Measurements from ENCODE around the gene AEBP2. TPM values are rescaled to one million over a fixed set of nuclear protein-coding genes. Genes with fewer than 3 reads are reported as not detected.

The AEBP2 gene
- total and polyA plus RNA-seq, 9 of the 15 experiments (the other 6 are each of a cell fraction or from before 2014, with no cell fraction given): 5.7 to 43.7 (median 10.3) TPM

DNA sequence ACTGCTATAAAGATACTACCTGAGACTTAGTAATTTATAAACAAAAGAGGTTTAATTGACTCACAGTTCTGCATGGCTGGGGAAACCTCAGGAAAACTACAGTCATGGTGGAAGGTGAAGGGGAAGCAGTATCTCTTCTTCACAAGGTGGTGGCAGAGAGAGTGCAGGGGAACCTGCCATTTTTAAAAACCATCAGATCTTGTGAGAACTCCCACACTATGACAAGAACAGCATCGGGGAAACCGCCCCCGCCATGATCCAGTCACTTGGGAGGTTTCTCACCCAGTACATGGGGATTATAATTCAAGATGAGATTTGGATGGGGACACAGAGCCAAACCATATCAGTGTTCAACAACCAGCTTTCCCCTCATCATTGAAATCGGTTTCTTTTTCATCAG is 49.9 kb downstream of the AEBP2 start:
- 64% methylated on average over 4 of the region's 4 CpGs for WGBS (ENCODE audit: insufficient coverage, low coverage, missing lambda C conversion rate)
- Histone ChIP-seq H2AFZ (ENCODE audit: low read depth, low read length) (no peak overlapping the region), H3K27me3 (ENCODE audit: control insufficient read depth in 2 of 2, insufficient read depth in 2 of 2, low read length in 2 of 2) (no peaks in the 10 kb centered on the region), H4K20me1 (replicated peaks; ENCODE audit: control insufficient read depth, insufficient read depth, low read length) (no peaks in the 10 kb centered on the region), H3K27ac (ENCODE audit: extremely low read depth, low read depth, low read length) (no peak overlapping the region), H3K9me1 (ENCODE audit: control insufficient read depth, insufficient read depth, low read length) (no peaks in the 10 kb centered on the region), H3K4me3 (no peak overlapping the region), H3K4me1 (replicated peaks in 1 of 2; ENCODE audit: control insufficient read depth in 2 of 2, insufficient read depth in 2 of 2, low read length in 2 of 2) (no peaks in the 10 kb centered on the region; a peak in 1 of 5 replicates), H3K9ac (ENCODE audit: insufficient read depth in 1 of 2, low read depth in 2 of 2, low read length in 2 of 2) (no peak overlapping the region), H3K36me3 (ENCODE audit: control insufficient read depth, insufficient read depth, low read length) (peaks cover 13% of the 10 kb centered on the region; the same call in 1 of the 3 replicates), H3K9me3 (replicated peaks; ENCODE audit: control insufficient read depth, insufficient read depth, low read depth, low read length) (no peaks in the 10 kb centered on the region), H3K4me2 (ENCODE audit: insufficient read depth, low read length) (no peak overlapping the region), H3K79me2 (ENCODE audit: control insufficient read depth, insufficient read depth, low read length) (peaks cover 57% of the 10 kb centered on the region)
- no peak for TF ChIP-seq ZNF778 (CRISPR knock-in tag; IDR thresholded peaks at IDR 0.05)
- TF ChIP-seq BRCA1 (IDR thresholded peaks at IDR 0.05): no peak
- TF ChIP-seq BRCA1 (CRISPR knock-in tag; IDR thresholded peaks at IDR 0.05): no peak
- 0 out of 2 replicates have a peak, but pooled peaks have one; percentile 32 for TF ChIP-seq EGR1 (conservative IDR thresholded peaks at IDR 0.05)
- in situ Hi-C loops (cut with MboI) (no loop called here), intact Hi-C loops (cut with micrococcal nuclease) (no loop called here)
- no peak for DNase-seq (ENCODE audit: extremely low read depth in 1 of 4, low spot score in 3 of 4)
- no TSS peak for BruUV-seq (replicated peaks)
- ChIA-PET POLR2A (no interaction called here), CTCF (ENCODE audit: low intra/inter-chr PET ratio) (no interaction called here)
- ATAC-seq: no peak
- FAIRE-seq: no peak

- DNase-seq (ENCODE audit: extremely low read depth in 1 of 4, low spot score in 3 of 4) (no peak), ATAC-seq (no peak), FAIRE-seq (no peak)
- H3K4me2 ChIP-seq (ENCODE audit: insufficient read depth, low read length): no peak overlapping the region
- no peak overlapping the region for H2AFZ ChIP-seq (ENCODE audit: low read depth, low read length)
- TF ChIP-seq ZNF717 (CRISPR knock-in tag; IDR thresholded peaks at IDR 0.05): no peak
- TF ChIP-seq CBX1 (IDR thresholded peaks at IDR 0.05; ENCODE audit: low read depth): no peak
- no peak for TF ChIP-seq PTBP1 (IDR thresholded peaks at IDR 0.05; ENCODE audit: low read depth, low read length)
- TF ChIP-seq SMAD3 (CRISPR knock-in tag; conservative IDR thresholded peaks at IDR 0.05): no peak
- TF ChIP-seq ZNF766 (CRISPR knock-in tag; conservative IDR thresholded peaks at IDR 0.05): no peak
- TF ChIP-seq, protein P1, sequence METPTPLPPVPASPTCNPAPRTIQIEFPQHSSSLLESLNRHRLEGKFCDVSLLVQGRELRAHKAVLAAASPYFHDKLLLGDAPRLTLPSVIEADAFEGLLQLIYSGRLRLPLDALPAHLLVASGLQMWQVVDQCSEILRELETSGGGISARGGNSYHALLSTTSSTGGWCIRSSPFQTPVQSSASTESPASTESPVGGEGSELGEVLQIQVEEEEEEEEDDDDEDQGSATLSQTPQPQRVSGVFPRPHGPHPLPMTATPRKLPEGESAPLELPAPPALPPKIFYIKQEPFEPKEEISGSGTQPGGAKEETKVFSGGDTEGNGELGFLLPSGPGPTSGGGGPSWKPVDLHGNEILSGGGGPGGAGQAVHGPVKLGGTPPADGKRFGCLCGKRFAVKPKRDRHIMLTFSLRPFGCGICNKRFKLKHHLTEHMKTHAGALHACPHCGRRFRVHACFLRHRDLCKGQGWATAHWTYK (CRISPR knock-in tag; IDR thresholded peaks at IDR 0.05): no peak
- TF ChIP-seq FOXJ2 (tag; IDR thresholded peaks at IDR 0.05): no peak
- no peak for TF ChIP-seq RBM34 (IDR thresholded peaks at IDR 0.05; ENCODE audit: borderline replicate concordance, insufficient read depth, low read length)
- TF ChIP-seq ZSCAN29 (IDR thresholded peaks at IDR 0.05): no peak
- TF ChIP-seq MBD2 (IDR thresholded peaks at IDR 0.05; ENCODE audit: borderline replicate concordance, low read depth): no peak
- no peak for TF ChIP-seq CSDE1 (IDR thresholded peaks at IDR 0.05)
- no peak for TF ChIP-seq ZNF165 (CRISPR knock-in tag; IDR thresholded peaks at IDR 0.05; ENCODE audit: borderline replicate concordance)
- TF ChIP-seq ZNF696 (CRISPR knock-in tag; conservative IDR thresholded peaks at IDR 0.05): no peak
- no peak for TF ChIP-seq PRMT5 (CRISPR knock-in tag; IDR thresholded peaks at IDR 0.05)
- TF ChIP-seq CREB1 (IDR thresholded peaks at IDR 0.05): no peak
- no peak for TF ChIP-seq CREB1 (CRISPR knock-in tag; IDR thresholded peaks at IDR 0.05)
- TF ChIP-seq ESRRA (IDR thresholded peaks at IDR 0.05; ENCODE audit: borderline replicate concordance, low read depth): no peak
- peaks cover 14% of the 10 kb centered on the region; the same call in 1 of the 3 replicates for H3K36me3 ChIP-seq (ENCODE audit: control insufficient read depth, insufficient read depth, low read length)
- no peaks in the 10 kb centered on the region; a peak in 1 of 5 replicates for H3K4me1 ChIP-seq (replicated peaks in 1 of 2; ENCODE audit: control insufficient read depth in 2 of 2, insufficient read depth in 2 of 2, low read length in 2 of 2)
- H4K20me1 ChIP-seq (replicated peaks; ENCODE audit: control insufficient read depth, insufficient read depth, low read length): no peaks in the 10 kb centered on the region
- no TSS peak for BruUV-seq (replicated peaks)
- no peaks in the 10 kb centered on the region for H3K27me3 ChIP-seq (ENCODE audit: control insufficient read depth in 2 of 2, insufficient read depth in 2 of 2, low read length in 2 of 2)
- CTCF ChIA-PET (ENCODE audit: low intra/inter-chr PET ratio): no interaction called here
- intact Hi-C loops (cut with micrococcal nuclease): no loop called here
- H3K4me3 ChIP-seq: no peak overlapping the region
- H3K27ac ChIP-seq (ENCODE audit: extremely low read depth, low read depth, low read length): no peak overlapping the region
- H3K9me1 ChIP-seq (ENCODE audit: control insufficient read depth, insufficient read depth, low read length): no peaks in the 10 kb centered on the region
- H3K79me2 ChIP-seq (ENCODE audit: control insufficient read depth, insufficient read depth, low read length): peaks cover 42% of the 10 kb centered on the region
- no peak overlapping the region for H3K9ac ChIP-seq (ENCODE audit: insufficient read depth in 1 of 2, low read depth in 2 of 2, low read length in 2 of 2)
- POLR2A ChIA-PET: no interaction called here
- WGBS (ENCODE audit: insufficient coverage, low coverage, missing lambda C conversion rate): 88% methylated on average over 3 of the region's 3 CpGs
- in situ Hi-C loops (cut with MboI): no loop called here
- H3K9me3 ChIP-seq (replicated peaks; ENCODE audit: control insufficient read depth, insufficient read depth, low read depth, low read length): no peaks in the 10 kb centered on the region
These were observed 51.6 kb downstream of the AEBP2 start for GRCh38 chr12:19490908-19491307.

All from K562 (cell line).